ENCODE measurements around the gene GJA3.

- TF ChIP-seq EZH2phosphoT487 (IDR thresholded peaks at IDR 0.05; ENCODE audit: low read depth) (no peak), CTCF (IDR thresholded peaks at IDR 0.05; ENCODE audit: low read depth, low read length) (no peak)
Measured at GRCh38 chr13:20178156-20178555, 17.3 kb upstream of the GJA3 start.

All from OCI-LY3 (cell line).